Measurements from ENCODE around the gene HYAL3.
"Not testable (repeated sequence)": the region's sequence is repeated elsewhere in the genome, so short reads cannot be mapped to it uniquely, and the experiment has no call there.

HYAL3 gene

GRCh38 chr3:50245251-50245745 lies 53.9 kb downstream of the HYAL3 start:
- peak overlapping the region; percentile 75 for H3K4me3 Mint-ChIP-seq
- ATAC-seq: no peak
- H3K36me3 Mint-ChIP-seq (ENCODE audit: low read depth): peaks cover 12% of the 10 kb centered on the region
- H3K4me1 Mint-ChIP-seq: peaks cover 83% of the 10 kb centered on the region
- peak overlapping the region; percentile 97 for H3K27ac Mint-ChIP-seq
- H3K27me3 Mint-ChIP-seq: no peaks in the 10 kb centered on the region
- no peak for DNase-seq
- no peaks in the 10 kb centered on the region for H3K9me3 Mint-ChIP-seq

GRCh38 chr3:50244813-50245212 lies 54.4 kb downstream of the HYAL3 start:
- H3K4me1 Mint-ChIP-seq: peaks cover 83% of the 10 kb centered on the region
- ATAC-seq, DNase-seq, H3K9me3 Mint-ChIP-seq, H3K27me3 Mint-ChIP-seq: not testable (repeated sequence)
- H3K27ac Mint-ChIP-seq: peak overlapping the region; percentile 97
- H3K36me3 Mint-ChIP-seq (ENCODE audit: low read depth): peaks cover 13% of the 10 kb centered on the region
- H3K4me3 Mint-ChIP-seq: peak overlapping the region; percentile 50

GRCh38 chr3:50243543-50243895 lies 55.7 kb downstream of the HYAL3 start:
- peaks cover 12% of the 10 kb centered on the region for H3K36me3 Mint-ChIP-seq (ENCODE audit: low read depth)
- no peaks in the 10 kb centered on the region for H3K9me3 Mint-ChIP-seq
- peak overlapping the region; percentile 95 for H3K27ac Mint-ChIP-seq
- H3K4me3 Mint-ChIP-seq: peak overlapping the region; percentile 17
- ATAC-seq: no peak
- no peaks in the 10 kb centered on the region for H3K27me3 Mint-ChIP-seq
- H3K4me1 Mint-ChIP-seq: peaks cover 87% of the 10 kb centered on the region
- DNase-seq: no peak

GRCh38 chr3:50242851-50243542 lies 56.2 kb downstream of the HYAL3 start:
- peak overlapping the region; percentile 67 for H3K4me3 Mint-ChIP-seq
- H3K9me3 Mint-ChIP-seq: no peaks in the 10 kb centered on the region
- no peak for ATAC-seq
- H3K36me3 Mint-ChIP-seq (ENCODE audit: low read depth): peaks cover 10% of the 10 kb centered on the region
- H3K27me3 Mint-ChIP-seq: no peaks in the 10 kb centered on the region
- peak; percentile 59 for DNase-seq
- H3K27ac Mint-ChIP-seq: peak overlapping the region; percentile 95
- H3K4me1 Mint-ChIP-seq: peaks cover 88% of the 10 kb centered on the region

All from activated naive CD8-positive, alpha-beta T cell treated with anti-CD3 and anti-CD28 coated beads, Interleukin-2, amount 50 U/mL, for 24 hours (primary cell).